ENCODE data around the gene DDX46.

The DDX46 gene

GRCh38 chr5:134879456-134879855, 120.9 kb downstream of the DDX46 start:
- ATAC-seq (ENCODE audit: low read depth) (no peak), DNase-seq (ENCODE audit: low spot score) (no peak)
- Histone ChIP-seq H3K4me3 (ENCODE audit: severe bottlenecking) (no peak overlapping the region), H3K36me3 (ENCODE audit: low read depth) (0 out of 2 replicates have a peak, but pooled peaks cover 5% of the 10 kb centered on the region), H3K27me3 (ENCODE audit: insufficient read depth, poor library complexity, severe bottlenecking) (no peaks in the 10 kb centered on the region), H3K27ac (ENCODE audit: poor library complexity, severe bottlenecking) (no peak overlapping the region), H3K4me1 (ENCODE audit: insufficient read depth, poor library complexity, severe bottlenecking) (no peaks in the 10 kb centered on the region), H3K9me3 (ENCODE audit: severe bottlenecking) (no peaks in the 10 kb centered on the region)
- no peak for TF ChIP-seq CTCF (IDR thresholded peaks at IDR 0.05; ENCODE audit: poor library complexity, severe bottlenecking)
